Endothelial cell of umbilical vein (primary cell): Measurements from ENCODE around the gene IQGAP2.

Experiments
- FOS ChIP-seq: IDR thresholded peaks from 2 replicates; pipeline ENCODE4 v1.6.1; 2011; ENCODE audit warnings: mild to moderate bottlenecking, low read length, moderate library complexity, borderline replicate concordance; ENCODE audit not compliant: insufficient read depth
- POLR2A ChIP-seq: IDR thresholded peaks from 2 replicates; pipeline ENCODE4 v1.6.1; 2012; ENCODE audit warnings: low read depth, mild to moderate bottlenecking, control low read depth, low read length
- POLR2AphosphoS5 ChIP-seq: IDR thresholded peaks from 2 replicates; pipeline ENCODE4 v1.6.1; 2012; ENCODE audit warnings: low read depth, mild to moderate bottlenecking, control low read depth, low read length, moderate library complexity; ENCODE audit not compliant: insufficient read depth
- TF ChIP-seq, protein P1 (sequence below), 2 donors: IDR thresholded peaks; 1 replicate in 1 of 2; 2 replicates in 1 of 2; pipeline ENCODE4 v1.5.1; 2011; ENCODE audit warnings: low read length in 2 of 2, mild to moderate bottlenecking in 2 of 2, moderate library complexity in 2 of 2, control low read depth in 1 of 2, inconsistent platforms in 1 of 2, low read depth in 1 of 2; ENCODE audit not compliant: insufficient read depth in 1 of 2; ENCODE audit errors: extremely low read depth in 1 of 2

DNA sequence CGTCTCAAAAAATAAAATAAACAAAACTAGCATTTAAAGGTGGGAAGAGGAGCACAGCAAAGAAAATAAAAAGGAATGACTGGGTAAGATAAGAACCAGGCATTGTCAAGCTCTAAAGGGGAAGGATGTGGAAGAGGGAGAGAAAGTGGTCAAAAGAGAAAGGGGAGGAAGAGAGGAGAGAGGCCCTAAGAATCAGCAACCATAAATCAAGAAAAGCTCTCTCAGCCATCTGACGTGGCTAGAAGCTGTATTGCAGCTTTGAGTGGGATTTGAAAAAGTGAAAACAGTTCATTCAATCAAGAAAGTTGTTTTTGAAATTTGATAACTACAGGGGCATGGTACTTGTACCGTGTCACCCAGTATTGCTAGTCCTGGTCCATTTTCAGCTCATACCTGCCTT lies 267.4 kb downstream of the IQGAP2 start:
- TF ChIP-seq POLR2A (no peak), FOS (no peak), POLR2AphosphoS5 (no peak)
- TF ChIP-seq, protein P1, sequence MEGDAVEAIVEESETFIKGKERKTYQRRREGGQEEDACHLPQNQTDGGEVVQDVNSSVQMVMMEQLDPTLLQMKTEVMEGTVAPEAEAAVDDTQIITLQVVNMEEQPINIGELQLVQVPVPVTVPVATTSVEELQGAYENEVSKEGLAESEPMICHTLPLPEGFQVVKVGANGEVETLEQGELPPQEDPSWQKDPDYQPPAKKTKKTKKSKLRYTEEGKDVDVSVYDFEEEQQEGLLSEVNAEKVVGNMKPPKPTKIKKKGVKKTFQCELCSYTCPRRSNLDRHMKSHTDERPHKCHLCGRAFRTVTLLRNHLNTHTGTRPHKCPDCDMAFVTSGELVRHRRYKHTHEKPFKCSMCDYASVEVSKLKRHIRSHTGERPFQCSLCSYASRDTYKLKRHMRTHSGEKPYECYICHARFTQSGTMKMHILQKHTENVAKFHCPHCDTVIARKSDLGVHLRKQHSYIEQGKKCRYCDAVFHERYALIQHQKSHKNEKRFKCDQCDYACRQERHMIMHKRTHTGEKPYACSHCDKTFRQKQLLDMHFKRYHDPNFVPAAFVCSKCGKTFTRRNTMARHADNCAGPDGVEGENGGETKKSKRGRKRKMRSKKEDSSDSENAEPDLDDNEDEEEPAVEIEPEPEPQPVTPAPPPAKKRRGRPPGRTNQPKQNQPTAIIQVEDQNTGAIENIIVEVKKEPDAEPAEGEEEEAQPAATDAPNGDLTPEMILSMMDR (IDR thresholded peaks at IDR 0.05; ENCODE audit: extremely low read depth in 1 of 2, insufficient read depth in 1 of 2, low read depth in 1 of 2, low read length in 2 of 2): no peak
